Prostate gland (tissue), 2 donors: ENCODE measurements around the gene RTEL1. TPM values are rescaled to one million over a fixed set of nuclear protein-coding genes. Genes with fewer than 3 reads are reported as not detected.
"Not testable (repeated sequence)": the region's sequence is repeated elsewhere in the genome, so short reads cannot be mapped to it uniquely, and the experiment has no call there.

Experiments
- DNase-seq: peaks from one replicate; pipeline ENCODE4 v3.0.0-alpha.2; 2019; ENCODE audit warnings: low spot score
- H3K27ac ChIP-seq, 2 donors: fragments of 200-600 bp; sonication (generic); 2 replicates each; pipeline ENCODE4 v1.5.1; 2017 to 2019
- H3K27me3 ChIP-seq: fragments of 200-600 bp; sonication (generic); replicated peaks from 2 replicates; pipeline ENCODE4 v1.5.1; 2019; ENCODE audit not compliant: insufficient read depth
- H3K36me3 ChIP-seq, 2 donors: fragments of 200-600 bp; sonication (generic); 1 replicate in 1 of 2; 2 replicates in 1 of 2; pipeline versions ENCODE4 v1.5.1 to v1.8.1; 2017 to 2019
- H3K4me1 ChIP-seq: fragments of 200-600 bp; sonication (generic); replicated peaks from 2 replicates; pipeline ENCODE4 v1.5.1; 2019
- H3K4me3 ChIP-seq, 2 donors: fragments of 200-600 bp; sonication (generic); 2 replicates each; pipeline ENCODE4 v1.5.1; 2017 to 2019
- H3K9me3 ChIP-seq: fragments of 200-600 bp; sonication (generic); 2 replicates; pipeline ENCODE4 v1.5.1; 2017
- POLR2A ChIP-seq: fragments of 450-650 bp; IDR thresholded peaks from one replicate; pipeline ENCODE4 v1.6.1; 2016; ENCODE audit warnings: antibody characterized with exemption, mild to moderate bottlenecking
- POLR2AphosphoS5 ChIP-seq: sonication (generic); formaldehyde crosslinking; IDR thresholded peaks from one replicate; pipeline ENCODE4 v1.6.1; 2017; ENCODE audit warnings: antibody characterized with exemption
- WGBS: methylation state at CpG from one replicate; pipeline ENCODE4 v1.1.5; 2018; 5-methylcytosine and 5-hydroxymethylcytosine counted together
- intact Hi-C: fragments of 100-400 bp; cut with DNase I; formaldehyde crosslinking; loops from one replicate; pipeline ENCODE4 v1.14.2; 2022
- total RNA-seq, 2 donors: library from RNA; depleted of rRNA; stranded (reverse); fragments of >200 nt; gene quantifications; one replicate each; pipeline ENCODE4 v1.1.0, GENCODE V29; 2016
- TF ChIP-seq, protein P1 (sequence below), 4 experiments: fragments of 200-600 bp in 2 of 4; fragments of 450-650 bp in 2 of 4; sonication (generic) in 2 of 4; IDR thresholded peaks; 1 replicate in 3 of 4; 2 replicates in 1 of 4; pipeline ENCODE4 v1.5.1; 2016 to 2019; ENCODE audit warnings: antibody characterized with exemption in 4 of 4, mild to moderate bottlenecking in 2 of 4, moderate library complexity in 2 of 4

RTEL1 gene
- total RNA-seq, 2 donors from 2014 or later: 21.8 to 42.6 TPM

DNA sequence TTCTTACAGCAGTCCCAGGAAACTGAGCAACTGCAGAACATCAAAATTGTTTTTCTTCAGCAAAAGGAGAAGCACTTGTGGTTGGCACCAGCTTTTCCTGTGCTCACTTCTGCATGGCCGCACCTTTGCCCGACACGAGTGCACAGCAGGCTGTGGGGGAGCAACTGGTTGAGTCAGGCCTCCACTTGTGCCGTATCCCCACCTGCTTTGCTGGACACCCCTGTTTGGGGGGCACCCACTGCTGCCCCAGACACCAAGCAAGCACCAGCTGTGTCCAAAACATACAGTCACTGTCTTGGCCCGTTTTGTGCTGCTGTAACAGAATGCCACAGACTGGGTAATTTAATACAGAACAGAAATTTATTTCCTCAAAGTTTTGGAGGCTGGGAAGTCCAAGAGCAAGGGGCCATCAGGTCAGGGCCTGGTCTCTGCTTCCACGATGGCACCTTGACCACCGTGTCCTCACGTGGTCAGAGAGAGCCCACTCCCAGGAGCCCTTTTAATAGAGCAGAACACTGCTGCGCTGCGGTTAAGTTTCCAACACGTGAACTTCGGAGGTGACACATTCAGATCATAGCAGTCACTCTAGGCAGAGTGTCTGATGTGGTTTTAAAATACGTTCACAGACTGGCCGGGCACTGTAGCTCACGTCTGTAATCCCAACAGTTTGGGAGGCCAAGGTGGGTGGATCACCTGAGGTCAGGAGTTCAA lies 22.5 kb upstream of the RTEL1 start:
- Histone ChIP-seq H3K4me1 (no peaks in the 10 kb centered on the region), H3K36me3 (no peaks in the 10 kb centered on the region), H3K27ac (no peak overlapping the region), H3K9me3 (no peaks in the 10 kb centered on the region), H3K27me3 (no peaks in the 10 kb centered on the region), H3K4me3 (no peak overlapping the region)
- no peak for DNase-seq
- WGBS: 84% methylated on average over 15 of the region's 15 CpGs
- intact Hi-C loops: no loop called here
- TF ChIP-seq POLR2A (no peak), POLR2AphosphoS5 (no peak)

DNA sequence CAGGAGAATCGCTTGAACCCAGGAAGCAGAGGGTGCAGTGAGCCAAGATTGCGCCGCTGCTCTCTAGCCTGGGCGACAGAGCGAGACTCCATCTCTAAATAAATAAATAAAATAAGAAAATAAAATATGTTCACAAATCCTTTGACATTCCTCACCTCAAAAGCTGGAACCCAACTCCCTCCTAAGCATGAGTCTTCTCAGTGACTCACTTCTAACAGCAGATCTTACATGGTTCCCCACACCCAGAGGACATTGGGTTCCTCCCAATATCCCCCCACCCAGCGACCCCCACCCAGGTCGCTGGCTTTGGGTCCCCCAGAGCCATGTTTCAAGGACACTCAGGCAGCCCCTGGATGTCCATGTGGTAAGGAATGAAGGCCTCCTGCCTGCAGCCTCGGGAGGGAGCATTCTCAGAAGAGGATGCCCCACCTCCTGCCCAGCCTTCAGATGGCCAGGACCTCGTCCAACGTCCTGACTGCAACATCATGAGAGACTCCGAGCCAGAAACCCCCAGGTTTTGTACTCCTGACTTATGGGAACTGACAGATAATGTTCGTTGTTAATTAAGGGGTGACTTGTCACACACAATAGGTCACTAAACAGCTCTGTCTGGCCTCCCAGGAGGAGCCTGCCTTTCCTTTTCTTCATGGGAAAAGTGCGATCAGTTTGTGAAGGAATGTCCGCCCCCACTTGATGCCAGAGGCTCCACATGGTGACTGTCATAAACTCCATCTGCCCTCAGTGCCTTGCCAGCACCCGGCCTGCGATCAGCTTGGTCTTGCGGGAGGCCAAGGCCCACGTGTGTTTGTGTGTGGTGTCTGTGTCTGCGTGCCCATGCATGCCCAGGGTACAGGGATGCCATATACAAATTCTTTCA lies 21.1 kb upstream of the RTEL1 start:
- no peaks in the 10 kb centered on the region for H3K36me3 ChIP-seq
- WGBS: 72% methylated on average over 16 of the region's 19 CpGs
- intact Hi-C loops: no loop called here
- no peaks in the 10 kb centered on the region for H3K4me1 ChIP-seq
- H3K9me3 ChIP-seq: no peaks in the 10 kb centered on the region
- H3K27me3 ChIP-seq: no peaks in the 10 kb centered on the region
- H3K27ac ChIP-seq: no peak overlapping the region
- no peak overlapping the region for H3K4me3 ChIP-seq
- no peak for DNase-seq
- TF ChIP-seq POLR2A (no peak), POLR2AphosphoS5 (no peak)
- TF ChIP-seq, protein P1, sequence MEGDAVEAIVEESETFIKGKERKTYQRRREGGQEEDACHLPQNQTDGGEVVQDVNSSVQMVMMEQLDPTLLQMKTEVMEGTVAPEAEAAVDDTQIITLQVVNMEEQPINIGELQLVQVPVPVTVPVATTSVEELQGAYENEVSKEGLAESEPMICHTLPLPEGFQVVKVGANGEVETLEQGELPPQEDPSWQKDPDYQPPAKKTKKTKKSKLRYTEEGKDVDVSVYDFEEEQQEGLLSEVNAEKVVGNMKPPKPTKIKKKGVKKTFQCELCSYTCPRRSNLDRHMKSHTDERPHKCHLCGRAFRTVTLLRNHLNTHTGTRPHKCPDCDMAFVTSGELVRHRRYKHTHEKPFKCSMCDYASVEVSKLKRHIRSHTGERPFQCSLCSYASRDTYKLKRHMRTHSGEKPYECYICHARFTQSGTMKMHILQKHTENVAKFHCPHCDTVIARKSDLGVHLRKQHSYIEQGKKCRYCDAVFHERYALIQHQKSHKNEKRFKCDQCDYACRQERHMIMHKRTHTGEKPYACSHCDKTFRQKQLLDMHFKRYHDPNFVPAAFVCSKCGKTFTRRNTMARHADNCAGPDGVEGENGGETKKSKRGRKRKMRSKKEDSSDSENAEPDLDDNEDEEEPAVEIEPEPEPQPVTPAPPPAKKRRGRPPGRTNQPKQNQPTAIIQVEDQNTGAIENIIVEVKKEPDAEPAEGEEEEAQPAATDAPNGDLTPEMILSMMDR (IDR thresholded peaks at IDR 0.05): no peak

DNA sequence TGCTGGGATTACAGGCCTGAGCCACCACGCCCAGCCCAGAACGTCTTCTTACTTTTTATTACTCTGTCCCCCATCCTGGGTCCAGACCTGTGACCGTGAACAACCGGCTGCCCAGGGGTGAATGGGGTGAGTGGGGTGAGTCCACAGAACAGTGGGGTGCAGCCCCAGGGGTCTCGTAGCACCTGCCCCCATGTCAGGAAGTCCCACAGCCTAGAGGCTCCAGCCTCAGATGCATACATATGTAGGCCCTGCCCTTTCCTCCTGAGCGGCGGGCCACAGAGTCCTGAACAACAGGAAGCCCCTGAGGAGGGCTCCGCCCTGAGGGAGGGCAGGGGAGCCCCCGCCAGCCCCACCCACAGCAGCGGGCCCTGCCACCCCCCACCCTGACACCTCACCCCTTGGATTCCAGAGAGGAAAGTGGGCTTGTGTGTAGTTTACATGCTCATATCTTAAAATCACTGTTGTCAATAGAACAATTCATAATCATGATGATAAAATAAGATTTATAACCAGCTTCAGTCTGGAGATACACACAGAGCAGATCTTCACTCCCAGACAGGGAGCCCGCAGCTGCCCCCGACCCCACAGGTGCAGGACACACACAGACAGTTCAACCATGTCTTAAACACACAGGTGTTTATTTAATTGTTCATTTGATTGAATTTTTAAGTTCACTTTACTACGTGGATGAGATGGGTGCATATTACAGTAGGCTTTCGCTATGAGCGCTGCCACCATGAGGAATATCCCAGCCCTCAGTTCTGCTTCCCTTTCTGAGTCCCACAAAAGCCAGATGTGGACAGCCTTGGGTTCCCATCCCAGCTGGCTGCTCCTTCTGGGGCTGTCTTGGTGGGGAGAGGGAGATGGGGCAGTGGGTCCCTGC lies 18.8 kb upstream of the RTEL1 start:
- H3K27me3 ChIP-seq: no peaks in the 10 kb centered on the region
- intact Hi-C loops: no loop called here
- H3K9me3 ChIP-seq: no peaks in the 10 kb centered on the region
- 71% methylated on average over 15 of the region's 15 CpGs for WGBS
- DNase-seq: no peak
- no peaks in the 10 kb centered on the region for H3K4me1 ChIP-seq
- TF ChIP-seq, protein P1 (IDR thresholded peaks at IDR 0.05): no peak
- TF ChIP-seq POLR2A: no peak
- TF ChIP-seq POLR2AphosphoS5: no peak
- no peak overlapping the region for H3K27ac ChIP-seq
- no peaks in the 10 kb centered on the region for H3K36me3 ChIP-seq
- no peak overlapping the region for H3K4me3 ChIP-seq

GRCh38 chr20:63640086-63640485 lies 18.0 kb upstream of the RTEL1 start:
- Histone ChIP-seq H3K4me3 (no peak overlapping the region), H3K27me3 (no peaks in the 10 kb centered on the region), H3K9me3 (no peaks in the 10 kb centered on the region), H3K36me3 (no peaks in the 10 kb centered on the region), H3K27ac (no peak overlapping the region), H3K4me1 (no peaks in the 10 kb centered on the region)
- TF ChIP-seq, protein P1 (IDR thresholded peaks at IDR 0.05): no peak
- TF ChIP-seq POLR2AphosphoS5: no peak
- no peak for TF ChIP-seq POLR2A
- DNase-seq: no peak
- intact Hi-C loops: loop anchor here (10.0 kb wide), 1 partner anchor 335 kb away; the partner anchor contains the start of gene SAMD10
- WGBS: 84% methylated on average over 8 of the region's 8 CpGs

- intact Hi-C loops: loop anchor here (10.0 kb wide), 1 partner anchor 334 kb away; the partner anchor contains the start of gene SAMD10
- not testable (repeated sequence) for DNase-seq, H3K4me1 ChIP-seq, H3K27ac ChIP-seq, H3K27me3 ChIP-seq, H3K9me3 ChIP-seq, H3K36me3 ChIP-seq, H3K4me3 ChIP-seq
- 90% methylated on average over 15 of the region's 17 CpGs for WGBS
Observed at GRCh38 chr20:63640686-63641085, 17.4 kb upstream of the RTEL1 start.
